Left hindlimb (tissue), 1 donor: Measurements from ENCODE around the gene FOXK2.

Experiments used
- DNase-seq: peaks from one replicate; pipeline ENCODE4 v3.0.0-alpha.2; 2018

FOXK2 gene

DNA sequence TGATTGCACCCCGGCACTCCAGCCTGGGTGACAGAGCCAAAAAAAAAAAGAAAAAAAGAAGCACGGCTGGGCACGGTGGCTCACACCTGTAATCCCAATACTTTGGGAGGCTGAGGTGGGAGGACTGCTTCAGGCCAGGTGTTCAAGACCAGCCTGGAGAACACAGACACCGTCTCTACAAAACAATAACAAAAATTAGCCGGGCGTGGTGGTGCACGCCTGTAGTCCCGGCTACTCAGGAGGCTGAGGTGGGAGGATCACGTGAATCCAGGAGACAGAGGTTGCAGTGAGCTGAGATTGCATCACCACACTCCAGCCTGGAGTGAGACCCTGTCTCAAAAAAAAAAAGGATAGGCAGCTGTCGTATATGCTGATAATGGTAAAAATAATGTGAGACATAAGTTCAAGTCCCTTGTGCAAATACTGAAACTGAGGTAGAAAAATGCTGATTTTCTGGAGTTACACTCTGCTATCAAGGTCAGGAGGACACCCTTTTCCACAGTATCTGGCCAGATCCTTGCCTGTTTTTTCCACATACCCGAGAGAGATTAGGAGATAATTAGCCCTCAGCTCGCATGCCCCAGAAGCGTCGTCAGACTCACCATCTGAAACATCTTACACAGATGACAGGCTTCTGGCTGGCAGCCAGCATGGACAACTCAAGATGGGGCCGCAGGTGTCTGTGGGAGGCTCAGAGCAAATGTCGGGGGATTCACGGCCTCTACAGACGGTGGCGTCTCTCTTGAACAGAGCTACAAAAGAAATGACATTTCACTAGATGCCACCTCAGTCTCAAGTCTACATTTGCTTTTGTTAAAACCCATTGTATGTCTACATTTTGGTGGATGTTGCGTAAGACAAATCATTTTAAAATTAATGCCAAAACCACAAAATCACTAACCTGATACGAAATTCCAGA, 91.9 kb downstream of the FOXK2 start:
- no peak for DNase-seq

DNA sequence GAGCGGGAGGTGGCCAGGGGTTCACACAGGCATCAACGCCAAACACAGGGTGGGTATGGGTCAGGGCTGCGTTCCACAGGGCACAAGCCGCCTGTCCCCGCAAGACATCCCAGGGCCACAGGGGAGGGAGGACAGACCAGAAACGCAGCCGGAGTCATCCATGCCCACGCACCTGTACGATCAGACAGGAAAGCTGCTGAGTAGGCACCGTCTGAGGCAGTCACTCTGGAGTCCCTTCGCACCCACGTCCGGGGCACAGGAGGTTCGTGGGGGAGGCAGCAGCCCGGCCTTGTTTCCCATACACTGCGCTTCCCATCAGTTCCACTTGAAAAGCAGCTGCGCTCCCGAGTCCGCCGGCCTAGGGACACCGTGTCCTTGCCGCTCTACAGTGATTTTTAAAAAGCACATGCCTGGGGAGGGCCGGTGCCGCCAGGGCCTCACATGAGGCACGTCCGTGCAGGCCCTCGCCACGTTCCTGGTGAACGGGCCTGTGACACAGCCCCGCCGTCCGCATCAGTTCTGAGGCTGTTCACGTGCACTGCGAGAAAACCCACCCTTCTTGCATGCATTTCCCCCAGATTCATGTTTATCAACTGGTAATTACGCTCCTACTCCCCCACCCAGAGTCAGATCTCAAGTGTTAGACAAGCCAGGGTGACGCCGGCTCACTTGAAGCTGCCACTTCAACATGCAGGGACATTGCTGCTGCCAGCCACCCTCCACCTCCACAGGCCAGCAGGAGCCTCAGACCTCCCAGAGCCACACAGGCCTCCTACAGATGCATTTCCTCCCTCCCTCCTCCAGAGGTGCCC, 94.0 kb downstream of the FOXK2 start:
- DNase-seq: no peak

DNA sequence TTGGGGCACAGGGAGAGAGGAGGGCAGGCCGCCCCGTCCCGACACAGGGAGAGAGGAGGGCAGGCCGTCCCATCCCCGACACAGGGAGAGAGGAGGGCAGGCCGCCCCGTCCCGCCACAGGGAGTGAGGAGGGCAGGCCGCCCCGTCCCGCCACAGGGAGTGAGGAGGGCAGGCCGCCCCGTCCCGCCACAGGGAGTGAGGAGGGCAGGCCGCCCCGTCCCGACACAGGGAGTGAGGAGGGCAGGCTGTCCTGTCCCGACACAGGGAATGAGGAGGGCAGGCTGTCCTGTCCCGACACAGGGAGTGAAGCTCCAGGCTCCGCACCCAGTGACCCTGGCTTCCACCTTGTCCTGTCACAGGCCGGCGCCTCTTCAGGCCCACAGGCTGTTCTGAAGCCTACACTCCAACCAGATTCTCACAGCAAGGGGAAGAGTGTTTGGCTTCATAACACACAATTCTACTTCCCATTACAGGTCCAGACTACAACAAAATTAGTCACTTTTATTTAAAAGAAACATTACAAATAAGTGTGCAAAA, 94.6 kb downstream of the FOXK2 start:
- no peak for DNase-seq

DNA sequence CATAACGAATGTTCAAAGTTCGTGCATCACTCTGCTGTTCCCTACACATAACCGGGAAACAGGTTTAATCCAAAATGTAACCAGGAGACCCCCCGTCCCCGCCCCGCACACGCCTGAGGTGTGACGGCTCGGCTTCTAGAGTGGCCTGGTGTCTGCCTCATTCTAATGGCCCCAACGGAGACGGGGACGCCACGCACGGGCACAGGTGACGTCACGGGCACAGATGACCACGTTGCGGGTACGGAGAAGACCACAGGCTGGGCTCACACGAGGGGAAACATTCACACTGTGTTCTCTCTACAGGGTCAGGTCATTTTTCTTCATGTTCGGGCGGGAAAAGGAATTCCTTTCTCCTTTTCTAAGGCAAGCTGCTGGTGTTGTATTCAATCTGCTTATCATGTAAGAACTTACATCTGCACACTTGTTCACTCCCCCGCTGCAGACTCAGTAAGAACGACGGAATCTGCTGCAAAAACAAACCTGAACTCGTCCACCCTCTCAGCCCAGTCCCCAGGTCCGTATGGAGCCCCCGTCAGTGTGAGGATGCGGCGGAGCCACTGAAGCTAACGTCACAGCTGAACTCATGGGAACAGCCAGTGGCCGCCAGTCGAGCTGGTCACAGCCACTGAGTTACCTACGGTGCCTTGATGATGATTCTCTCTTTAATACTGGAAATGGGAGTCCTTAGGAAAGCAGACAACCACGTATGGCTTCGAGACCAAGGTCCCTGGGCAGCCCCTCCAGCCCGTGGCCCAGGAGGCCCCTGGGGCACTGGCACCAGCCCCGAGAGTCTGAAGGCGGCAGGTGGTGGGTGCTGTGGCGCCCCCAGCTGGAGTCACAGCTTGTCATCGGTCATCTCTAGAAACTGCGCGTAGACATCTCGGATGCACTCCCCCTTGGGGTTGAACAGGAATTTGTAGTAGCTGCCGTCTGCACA, 95.8 kb downstream of the FOXK2 start:
- DNase-seq: no peak

DNA sequence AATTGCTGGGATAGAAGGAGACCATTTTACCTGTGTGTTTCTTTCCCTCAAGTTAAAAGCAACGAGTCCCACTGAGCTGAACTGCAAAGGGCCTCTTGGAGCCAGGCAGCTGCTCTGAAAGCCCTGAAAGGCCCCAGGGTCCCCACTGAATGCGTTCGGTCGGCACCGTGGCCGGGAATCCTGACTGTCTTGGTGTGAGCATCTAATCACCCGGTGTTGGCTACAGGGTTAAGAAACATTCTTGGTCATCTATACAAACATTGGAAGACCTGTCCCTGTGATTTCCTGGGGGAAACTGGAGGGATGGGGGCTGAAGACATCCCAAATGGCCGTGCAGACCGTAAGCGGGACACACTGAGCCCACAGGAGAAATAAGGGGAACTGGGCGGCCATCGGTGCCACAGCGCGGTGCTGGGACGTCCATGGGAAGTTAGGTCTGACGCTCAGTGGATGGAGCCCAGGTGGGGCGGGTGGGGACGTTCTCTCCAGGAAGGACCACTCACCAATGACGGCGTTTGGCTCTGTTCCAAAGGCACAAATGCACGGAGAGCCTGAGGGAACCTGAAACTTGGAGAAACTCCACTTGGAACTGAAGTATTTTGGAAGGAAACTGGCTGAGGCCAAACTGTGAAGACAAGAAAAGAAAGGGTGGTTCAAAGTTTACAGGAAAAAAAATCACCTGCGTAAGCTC, 96.6 kb downstream of the FOXK2 start:
- DNase-seq: no peak

DNA sequence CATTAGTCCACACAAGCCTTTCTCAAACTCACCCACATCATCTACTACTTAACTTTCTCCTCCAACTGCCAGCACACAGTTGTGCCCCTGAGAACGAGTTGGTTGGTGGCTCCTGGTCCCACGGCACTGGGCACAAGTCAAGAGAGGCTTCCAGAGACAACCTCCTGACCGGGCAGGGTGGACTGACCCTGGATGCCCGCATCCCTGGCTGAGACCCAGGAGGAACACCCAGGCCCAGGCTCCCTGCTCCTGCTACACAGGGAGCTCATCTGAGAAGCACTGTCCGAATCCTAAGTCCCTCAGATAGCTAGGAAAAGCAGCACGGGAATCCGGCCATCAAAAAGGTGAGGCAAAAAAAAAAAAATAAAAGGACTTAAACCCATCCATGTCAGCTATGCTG, 99.7 kb downstream of the FOXK2 start:
- DNase-seq: no peak

DNA sequence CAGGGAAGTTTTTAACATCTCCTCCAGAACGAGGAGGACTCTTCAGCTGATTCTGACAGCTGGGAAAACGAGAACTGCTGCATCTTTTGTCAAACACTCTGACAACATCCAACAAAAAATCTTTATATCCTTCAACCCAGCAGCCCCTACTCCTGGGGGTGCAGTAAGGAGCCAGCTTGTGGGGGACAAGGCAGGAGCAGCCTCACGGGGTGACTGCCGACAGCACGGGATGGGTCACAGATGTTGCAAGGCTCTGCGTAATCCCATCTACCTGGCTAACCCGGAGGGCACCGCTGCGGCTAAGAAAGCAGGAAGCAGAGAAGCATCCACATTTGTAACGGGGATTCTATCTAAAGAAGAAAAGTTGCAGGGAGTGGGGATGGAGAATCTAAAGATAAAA, 100.1 kb downstream of the FOXK2 start:
- no peak for DNase-seq

DNA sequence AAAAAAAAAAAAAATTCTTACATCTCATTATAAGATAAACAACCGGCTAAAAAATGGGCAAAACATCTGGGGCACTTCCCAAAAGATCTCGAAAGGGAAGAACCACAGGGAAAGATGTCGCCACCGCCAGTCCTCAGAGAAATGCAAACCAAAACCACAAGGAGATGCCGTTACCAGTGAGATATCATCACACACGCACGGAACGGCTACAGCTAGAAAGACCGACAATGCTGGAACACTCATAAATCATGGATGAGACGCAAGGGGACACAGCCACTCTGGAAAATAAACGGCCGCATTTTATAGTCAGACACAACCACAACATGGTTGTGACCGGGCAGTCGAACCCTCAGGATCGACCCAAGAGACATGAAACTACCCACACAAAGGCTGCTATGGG, 104.2 kb downstream of the FOXK2 start:
- DNase-seq: no peak

DNA sequence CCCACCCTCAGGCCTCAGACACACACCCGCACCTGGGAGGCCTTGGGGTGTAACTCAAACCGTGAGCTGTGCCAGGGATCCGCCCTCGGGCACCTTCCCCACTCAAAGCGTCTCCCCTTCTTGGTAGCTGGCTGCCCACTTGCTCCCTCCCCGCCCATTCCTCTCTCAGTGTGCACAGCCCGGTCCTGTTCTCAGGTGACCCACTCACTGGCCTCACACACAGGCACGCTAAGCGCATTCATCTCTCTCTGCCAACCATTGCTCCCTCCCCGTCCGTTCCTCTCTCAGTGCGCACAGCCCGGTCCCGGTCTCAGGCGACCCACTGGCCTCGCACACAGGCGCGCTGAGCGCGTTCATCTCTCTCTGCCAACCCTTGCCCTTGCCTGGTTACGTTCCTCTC, 107.9 kb downstream of the FOXK2 start:
- no peak for DNase-seq

DNA sequence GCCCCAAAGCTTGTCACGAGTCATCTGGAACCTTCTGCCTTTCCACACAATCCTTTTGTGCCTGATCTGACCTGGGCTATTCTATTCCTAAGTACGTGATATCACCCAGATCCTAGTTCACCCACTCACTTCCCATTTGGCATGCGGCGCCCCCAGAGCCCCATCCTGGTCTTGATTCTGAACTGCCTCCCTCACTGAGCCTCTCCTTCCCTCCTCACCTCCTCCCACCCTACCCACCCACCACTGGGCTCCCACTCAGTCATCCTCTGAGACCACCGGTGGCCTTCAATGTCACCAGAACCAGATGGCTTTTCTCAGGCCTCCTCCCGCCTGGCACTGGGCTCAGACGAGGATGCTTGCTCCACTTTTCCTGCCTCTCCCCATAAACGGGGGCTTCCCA, 110.2 kb downstream of the FOXK2 start:
- no peak for DNase-seq

DNA sequence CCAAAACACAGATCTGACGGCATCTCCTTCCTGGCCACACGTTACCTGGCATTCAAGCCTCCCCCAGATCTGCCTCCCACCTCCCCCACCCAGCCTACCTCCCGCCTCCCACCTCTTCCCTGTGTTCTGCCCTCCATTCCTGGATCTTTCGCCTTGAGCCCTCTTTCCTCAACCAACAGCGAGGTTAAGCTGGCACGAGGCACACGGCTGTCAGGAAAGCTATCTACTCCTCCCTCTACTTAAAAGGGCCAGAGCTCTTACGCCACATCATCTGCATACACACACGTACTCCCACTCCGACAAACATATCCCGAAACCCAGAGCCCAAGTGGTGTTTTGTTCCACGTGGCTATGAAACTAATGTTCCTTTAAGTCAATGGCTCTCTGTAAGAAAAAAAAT, 110.7 kb downstream of the FOXK2 start:
- no peak for DNase-seq

DNA sequence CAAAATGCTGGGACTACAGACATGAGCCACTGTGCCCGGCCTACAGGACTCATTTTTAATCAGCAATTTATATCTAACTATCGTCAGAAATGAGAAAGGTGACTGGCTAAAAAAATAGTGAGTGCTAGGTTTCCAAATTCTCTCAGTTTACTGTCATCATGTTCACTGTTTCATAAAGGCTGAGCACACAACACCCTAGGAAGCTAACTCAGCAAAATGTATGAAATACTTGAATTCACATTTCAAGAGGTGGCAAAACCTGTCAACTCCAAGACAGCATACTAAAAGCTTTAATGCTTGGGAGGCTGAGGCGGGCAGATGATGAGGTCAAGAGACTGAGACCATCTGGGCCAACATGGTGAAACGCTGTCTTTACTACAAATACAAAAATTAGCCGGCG, 112.0 kb downstream of the FOXK2 start:
- no peak for DNase-seq

DNA sequence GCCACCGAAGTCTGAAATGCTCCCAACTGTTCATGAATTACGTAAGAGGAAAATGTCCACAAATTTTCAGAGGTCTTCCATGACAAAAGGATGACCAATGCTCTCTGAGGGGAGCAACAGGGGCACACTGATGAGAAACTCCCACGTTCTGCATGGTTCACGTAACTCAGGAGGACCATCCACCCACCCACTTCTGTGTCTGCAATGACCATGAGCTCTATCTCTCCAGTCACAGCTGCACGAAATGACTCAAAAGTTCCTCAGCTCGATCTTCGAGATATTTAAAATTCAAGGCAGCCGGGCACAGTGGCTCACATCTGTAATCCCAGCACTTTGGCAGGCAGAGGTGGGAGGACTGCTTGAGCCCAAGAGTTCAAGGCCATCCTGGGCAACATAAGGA, 112.9 kb downstream of the FOXK2 start:
- no peak for DNase-seq

DNA sequence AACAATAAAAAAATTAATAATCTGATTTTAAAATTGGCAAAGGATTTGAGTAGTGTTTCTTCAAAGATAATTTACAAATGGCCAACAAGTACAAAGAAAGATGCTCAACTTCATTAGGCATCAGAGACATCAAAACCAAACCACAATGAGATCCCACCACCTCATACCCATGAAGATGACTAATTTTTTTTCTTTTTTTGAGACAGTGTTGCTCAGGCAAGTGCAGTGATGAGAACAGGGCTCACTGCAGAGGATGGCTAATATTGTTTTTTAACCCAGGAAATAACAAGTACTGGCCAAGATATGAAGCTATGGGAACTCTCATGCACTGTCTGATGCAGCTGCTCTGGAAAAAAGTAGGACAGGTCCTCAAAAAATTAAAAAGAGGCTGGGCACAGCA, 113.8 kb downstream of the FOXK2 start:
- no peak for DNase-seq

DNA sequence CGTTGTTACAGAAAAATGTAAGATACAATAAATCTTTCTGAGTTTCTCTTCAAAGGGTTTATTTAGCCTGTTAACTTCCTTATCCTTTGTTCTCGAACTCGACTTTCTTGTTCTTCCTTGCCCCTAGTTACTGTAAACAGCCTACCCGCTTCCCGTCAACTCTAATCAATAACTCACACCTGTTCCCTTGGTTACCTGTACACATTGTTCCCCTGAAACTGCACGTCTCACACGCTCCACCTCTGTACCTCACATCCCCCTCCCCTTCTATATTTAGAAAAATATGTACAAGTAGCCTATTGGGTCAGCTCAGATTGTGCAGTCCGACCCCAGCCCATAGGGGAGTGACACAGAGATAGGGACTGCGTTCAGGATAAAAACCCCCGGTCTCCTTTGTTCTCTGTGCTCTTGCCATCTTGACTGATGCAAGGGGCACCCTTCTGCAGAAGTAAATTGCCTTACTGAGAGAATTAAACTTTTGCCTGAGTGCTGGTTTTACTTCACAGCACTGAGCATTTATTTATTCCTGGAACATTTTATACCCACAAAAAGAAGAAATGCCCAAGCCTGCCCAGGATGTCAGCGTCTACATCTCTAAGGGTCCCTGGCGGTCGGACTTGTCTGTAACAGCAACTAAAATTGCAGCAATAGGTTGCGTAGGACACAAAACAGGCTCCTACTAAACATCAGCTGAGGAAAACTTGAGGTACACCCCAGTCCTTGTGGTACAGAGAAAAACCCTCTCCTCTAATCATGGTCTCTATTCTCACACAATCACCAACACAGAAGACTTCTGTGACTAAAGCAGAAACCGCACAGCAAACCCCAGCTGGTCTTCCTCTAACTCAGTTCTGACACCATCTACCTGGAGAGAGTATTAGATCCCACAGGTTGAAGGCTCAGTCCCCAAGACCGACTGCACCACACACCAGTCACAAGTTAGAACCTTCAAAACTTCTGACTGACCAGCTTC, 117.4 kb downstream of the FOXK2 start:
- no peak for DNase-seq

DNA sequence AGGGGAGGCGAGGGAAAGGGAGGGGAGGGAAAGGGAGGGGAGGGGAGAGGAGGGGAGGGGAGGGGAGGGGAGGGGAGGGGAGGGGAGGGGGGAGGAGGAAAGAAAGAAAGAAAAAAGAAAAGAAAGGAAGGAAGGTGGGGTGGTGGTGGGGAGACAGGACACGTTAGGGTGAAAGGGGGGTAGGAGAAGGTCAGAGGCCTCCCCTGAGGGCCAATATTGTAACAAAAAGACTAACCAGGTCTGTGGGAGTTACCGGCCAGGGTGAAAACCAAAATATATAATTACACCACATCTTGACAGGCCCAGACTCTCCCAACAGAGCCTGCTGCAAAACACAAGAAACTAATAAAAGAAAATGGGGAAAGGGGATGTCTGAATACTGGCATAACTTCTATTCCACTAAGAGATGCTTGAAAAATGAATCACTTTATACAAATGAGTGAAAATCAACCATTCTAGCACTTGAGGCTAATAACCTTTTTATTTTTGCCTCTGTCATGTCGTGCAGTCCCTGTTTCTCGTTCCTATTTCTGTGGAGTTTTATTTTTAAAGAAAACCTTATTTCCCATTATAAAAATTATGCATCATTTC, 118.7 kb downstream of the FOXK2 start:
- no peak for DNase-seq

DNA sequence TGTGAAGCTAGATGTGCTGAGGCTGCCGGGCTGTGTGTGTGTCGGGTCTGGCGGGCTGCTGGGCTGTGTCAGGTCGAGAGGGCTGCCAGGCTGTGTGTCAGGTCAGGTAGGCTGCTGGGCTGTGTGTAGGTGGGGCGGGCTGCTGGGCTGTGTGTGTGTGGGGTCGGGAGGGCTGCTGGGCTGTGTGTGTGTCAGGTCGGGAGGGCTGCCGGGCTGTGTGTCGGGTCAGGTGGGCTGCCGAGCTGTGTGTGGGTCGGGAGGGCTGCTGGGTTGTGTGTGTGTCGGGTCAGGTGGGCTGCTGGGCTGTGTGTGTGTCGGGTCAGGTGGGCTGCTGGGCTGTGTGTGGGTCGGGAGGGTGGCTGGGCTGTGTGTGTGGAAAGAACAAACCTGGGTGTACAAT, 120.1 kb downstream of the FOXK2 start:
- no peak for DNase-seq

DNA sequence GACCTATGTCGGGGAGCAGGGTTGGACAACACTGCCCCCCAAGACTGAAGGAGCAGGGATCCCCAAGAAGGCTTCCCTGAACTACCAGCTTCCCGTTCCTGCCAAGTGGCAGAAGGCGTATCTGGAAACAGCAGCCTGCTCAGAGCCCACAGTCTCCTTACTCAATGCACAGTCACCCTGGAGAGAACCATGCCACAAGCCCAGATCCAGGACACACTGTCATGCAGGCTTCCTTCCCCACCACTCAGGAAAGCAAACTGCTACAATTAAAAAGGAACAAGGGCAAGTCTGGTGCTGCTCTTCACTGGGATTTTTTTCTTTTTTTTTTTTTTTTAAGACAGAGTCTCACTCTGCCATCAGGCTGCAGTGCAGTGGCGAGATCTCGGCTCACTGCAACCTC, 120.5 kb downstream of the FOXK2 start:
- no peak for DNase-seq

DNA sequence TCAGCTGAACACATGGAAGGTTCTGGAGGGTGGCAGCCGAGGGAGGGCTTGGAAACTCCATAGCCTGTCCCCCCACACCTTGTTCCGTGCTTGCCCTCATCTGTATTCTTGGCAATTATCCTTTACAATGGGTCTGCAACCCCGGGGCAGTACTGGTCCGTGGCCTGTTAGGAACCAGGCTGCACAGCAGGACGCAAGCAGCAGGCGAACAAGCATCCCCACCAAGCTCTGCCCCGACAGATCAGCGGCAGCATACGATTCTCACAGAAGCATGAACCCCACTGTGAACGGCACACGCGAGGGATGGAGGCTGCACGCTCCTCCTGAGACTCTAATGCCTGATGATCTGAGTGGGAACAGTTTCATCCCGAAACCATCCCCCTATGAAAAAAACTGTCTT, 122.5 kb downstream of the FOXK2 start:
- no peak for DNase-seq

DNA sequence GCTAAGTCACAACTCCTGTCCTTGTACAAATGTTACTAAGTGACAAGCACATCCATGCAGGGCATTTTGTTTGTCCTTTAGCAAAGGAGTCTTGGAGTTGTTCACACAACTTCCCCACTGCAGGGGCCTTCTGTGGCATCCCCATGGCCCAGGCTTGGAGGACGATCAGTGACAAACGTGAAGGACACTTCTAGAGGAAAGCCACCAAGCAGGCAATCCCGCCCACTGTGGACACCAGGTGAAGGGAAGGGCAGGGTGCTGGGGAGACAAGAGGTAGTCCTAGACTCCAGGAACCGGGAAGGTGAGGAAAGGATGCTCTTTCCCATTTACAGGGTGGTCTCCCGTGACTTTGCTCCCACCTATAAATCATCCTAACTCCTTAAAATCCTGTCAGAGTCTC, 124.6 kb downstream of the FOXK2 start:
- DNase-seq: no peak

DNA sequence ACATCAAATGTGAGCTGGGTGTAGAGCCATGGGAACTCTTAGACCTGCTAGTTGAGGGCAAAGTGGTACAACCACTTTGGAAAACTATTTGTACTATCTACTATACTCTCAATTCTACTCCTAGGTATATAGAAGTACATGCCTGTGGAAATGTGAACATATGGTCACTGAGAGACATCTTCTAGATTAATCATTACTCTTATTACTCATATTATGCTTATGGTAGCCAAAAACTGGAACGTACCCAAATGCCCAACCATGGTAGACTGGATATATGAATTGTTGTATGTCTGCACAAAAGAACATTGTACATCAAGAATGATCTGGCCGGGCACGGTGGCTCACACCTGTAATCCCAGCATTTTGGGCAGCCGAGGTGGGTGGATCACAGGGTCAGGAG, 126.0 kb downstream of the FOXK2 start:
- no peak for DNase-seq
